Gastroesophageal sphincter (tissue), 3 donors: ENCODE measurements around the gene GH2.

Source experiments
- CTCF ChIP-seq, 4 experiments: fragments of 200-600 bp in 2 of 4; fragments of 450-650 bp in 2 of 4; sonication (generic) in 1 of 4; IDR thresholded peaks; one replicate each; pipeline ENCODE4 v1.5.1; 2017 to 2019; ENCODE audit warnings: antibody characterized with exemption in 4 of 4, mild to moderate bottlenecking in 2 of 4, moderate library complexity in 2 of 4
- POLR2AphosphoS5 ChIP-seq: sonication (generic); formaldehyde crosslinking; IDR thresholded peaks from one replicate; pipeline ENCODE4 v1.6.1; 2017; ENCODE audit warnings: antibody characterized with exemption

- TF ChIP-seq CTCF (IDR thresholded peaks at IDR 0.05): no peak
- no peak for TF ChIP-seq POLR2AphosphoS5
Observed at GRCh38 chr17:63832455-63832854, 49.3 kb downstream of the GH2 start.
